Bronchial epithelial cell (primary cell): Measurements from ENCODE around the gene POU3F3. TPM values are rescaled to one million over a fixed set of nuclear protein-coding genes. Genes with fewer than 3 reads are reported as not detected.
A peak's percentile ranks its signal among the peaks of the same experiment; 100 is the strongest.

Source experiments
- DNase-seq: peaks from one replicate; pipeline ENCODE4 v3.0.0-alpha.2; 2010; ENCODE audit warnings: low read depth
- FAIRE-seq: peaks from 2 replicates; lab custom pipeline; 2011; peaks lifted over from hg19 to GRCh38; lab: Jason Lieb, UNC
- H3K27me3 ChIP-seq: 2 replicates; pipeline ENCODE4 v1.5.1; 2011; ENCODE audit warnings: low read length; ENCODE audit not compliant: control insufficient read depth, insufficient read depth
- H3K36me3 ChIP-seq: 2 replicates; pipeline ENCODE4 v1.5.1; 2011; ENCODE audit warnings: low read length; ENCODE audit not compliant: control insufficient read depth, insufficient read depth
- H3K4me3 ChIP-seq: 2 replicates; pipeline ENCODE4 v1.5.1; 2011; ENCODE audit warnings: mild to moderate bottlenecking, low read depth, low read length, control low read depth
- total RNA-seq: library from RNA; depleted of rRNA; stranded (reverse); fragments of >200 nt; gene quantifications from 2 replicates; pipeline ENCODE4 v1.2.1, GENCODE V29; 2014
- TF ChIP-seq, protein P1 (sequence below): IDR thresholded peaks from 2 replicates; pipeline ENCODE4 v1.5.1; 2011; ENCODE audit warnings: mild to moderate bottlenecking, moderate library complexity, low read length, control low read depth, inconsistent platforms; ENCODE audit not compliant: insufficient read depth, severe bottlenecking

The POU3F3 gene
- total RNA-seq, 1 donor from 2014 or later = not detected

DNA sequence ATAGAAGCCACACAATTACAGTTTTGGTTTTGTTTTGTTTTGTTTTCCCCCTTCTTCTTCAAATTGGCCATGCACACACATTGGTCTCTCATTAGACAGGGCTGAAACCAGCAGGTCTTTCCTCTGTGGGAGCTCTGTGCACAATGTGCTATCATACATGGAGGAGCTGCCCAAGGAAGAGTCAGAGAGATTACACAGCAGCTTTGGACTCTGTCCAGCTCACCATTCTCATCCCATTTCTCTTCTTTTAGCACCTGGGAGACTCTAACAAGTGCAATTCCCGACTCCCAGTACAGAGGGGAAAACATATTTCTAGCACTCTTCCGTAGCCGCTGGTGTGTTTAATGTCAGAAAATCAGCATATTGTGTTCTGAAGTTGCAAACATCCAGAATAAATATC is 29.4 kb downstream of the POU3F3 start:
- TF ChIP-seq, protein P1, sequence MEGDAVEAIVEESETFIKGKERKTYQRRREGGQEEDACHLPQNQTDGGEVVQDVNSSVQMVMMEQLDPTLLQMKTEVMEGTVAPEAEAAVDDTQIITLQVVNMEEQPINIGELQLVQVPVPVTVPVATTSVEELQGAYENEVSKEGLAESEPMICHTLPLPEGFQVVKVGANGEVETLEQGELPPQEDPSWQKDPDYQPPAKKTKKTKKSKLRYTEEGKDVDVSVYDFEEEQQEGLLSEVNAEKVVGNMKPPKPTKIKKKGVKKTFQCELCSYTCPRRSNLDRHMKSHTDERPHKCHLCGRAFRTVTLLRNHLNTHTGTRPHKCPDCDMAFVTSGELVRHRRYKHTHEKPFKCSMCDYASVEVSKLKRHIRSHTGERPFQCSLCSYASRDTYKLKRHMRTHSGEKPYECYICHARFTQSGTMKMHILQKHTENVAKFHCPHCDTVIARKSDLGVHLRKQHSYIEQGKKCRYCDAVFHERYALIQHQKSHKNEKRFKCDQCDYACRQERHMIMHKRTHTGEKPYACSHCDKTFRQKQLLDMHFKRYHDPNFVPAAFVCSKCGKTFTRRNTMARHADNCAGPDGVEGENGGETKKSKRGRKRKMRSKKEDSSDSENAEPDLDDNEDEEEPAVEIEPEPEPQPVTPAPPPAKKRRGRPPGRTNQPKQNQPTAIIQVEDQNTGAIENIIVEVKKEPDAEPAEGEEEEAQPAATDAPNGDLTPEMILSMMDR = no peak
- Histone ChIP-seq H3K4me3 (no peak overlapping the region), H3K36me3 (no peaks in the 10 kb centered on the region), H3K27me3 (no peaks in the 10 kb centered on the region)
- FAIRE-seq = no peak
- DNase-seq = no peak

DNA sequence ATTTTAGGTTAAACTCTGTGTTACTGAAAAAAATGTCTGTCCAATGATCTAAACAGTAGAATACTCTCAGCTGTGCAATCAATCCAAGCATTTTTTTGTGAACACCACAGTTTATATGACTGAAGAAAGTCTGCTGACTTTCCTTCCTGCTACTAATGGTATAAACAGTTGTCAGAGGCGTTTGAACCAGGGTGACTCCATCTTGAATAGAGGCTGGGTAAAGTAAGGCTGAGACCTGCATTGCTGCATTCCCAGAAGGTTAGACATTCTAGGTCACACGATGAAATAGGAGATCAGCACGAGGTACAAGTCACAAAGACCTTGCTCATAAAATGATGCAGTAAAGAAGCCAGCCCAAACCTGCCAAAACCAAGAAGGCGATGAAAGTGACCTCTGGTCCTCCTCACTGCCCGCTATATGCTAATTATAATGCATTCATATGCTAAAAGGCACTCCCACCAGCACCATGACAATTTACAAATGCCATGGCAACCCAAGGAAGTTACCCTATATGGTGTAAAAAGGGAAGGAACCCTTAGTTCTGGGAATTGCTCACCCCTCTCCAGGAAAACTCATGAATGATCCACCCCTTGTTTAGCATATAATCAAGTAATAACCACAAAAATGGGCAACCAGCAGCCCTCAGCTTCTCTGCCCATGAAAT is 31.3 kb downstream of the POU3F3 start:
- Histone ChIP-seq H3K27me3 (no peaks in the 10 kb centered on the region), H3K36me3 (no peaks in the 10 kb centered on the region), H3K4me3 (no peak overlapping the region)
- FAIRE-seq = no peak
- DNase-seq = peak; percentile 3
- TF ChIP-seq, protein P1 = no peak

DNA sequence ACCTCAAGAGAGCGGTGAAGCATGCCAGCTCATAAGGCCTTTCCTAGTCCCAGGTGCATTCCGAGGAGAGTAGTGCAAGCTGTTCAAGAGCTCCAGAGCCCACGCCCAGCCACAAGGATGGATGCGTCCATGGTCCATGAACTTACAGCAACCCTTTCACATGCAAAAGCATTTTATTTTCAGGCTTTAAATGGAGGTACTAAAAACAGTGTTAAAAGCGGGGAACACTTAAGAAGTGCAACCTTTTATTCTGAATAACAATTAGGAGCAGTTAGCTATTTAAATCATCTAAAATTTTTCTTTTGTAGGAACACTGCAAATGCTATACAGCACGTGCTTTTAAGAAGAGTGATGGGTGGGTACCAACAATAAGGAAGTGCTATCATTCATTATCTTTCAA is 33.8 kb downstream of the POU3F3 start:
- FAIRE-seq = no peak
- H3K27me3 ChIP-seq = no peaks in the 10 kb centered on the region

DNA sequence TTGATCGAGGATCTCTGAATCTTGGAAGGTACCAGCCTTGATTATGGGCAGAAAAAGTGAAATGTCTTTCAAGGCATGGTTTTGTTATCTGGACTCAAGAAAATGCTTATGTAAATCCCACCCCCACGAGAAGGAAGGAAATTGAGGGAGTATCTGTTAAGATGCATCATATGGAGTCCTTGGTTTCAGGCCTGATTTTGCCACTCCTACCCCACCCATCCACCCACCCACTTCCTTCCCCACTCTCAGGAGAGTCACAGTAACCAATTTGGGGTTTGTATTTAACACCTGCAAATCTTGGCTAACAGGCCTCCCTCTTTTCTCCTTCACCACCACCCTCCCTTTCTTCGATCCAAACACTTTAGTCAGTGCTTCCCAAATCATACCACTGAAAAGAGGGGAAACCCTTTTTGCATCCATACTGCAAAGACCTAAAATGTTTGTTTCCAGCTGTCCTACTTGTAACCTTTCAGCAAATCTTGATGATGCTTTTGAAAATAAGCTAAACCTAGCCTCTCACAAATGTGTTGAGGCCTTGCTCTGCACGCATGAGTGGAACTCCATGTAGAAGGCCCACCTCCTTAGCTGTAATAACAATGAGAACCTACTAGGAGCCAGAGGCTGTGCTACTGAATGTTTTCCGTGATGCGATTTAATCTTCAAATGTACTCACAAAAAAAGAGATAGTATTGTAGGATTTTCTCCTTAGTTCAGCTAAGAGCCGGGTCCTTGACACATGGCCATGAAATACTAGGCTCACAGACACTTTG is 34.8 kb downstream of the POU3F3 start:
- H3K4me3 ChIP-seq = no peak overlapping the region
- DNase-seq (no peak), FAIRE-seq (no peak)
- TF ChIP-seq, protein P1 = no peak
- no peaks in the 10 kb centered on the region for H3K36me3 ChIP-seq
- no peaks in the 10 kb centered on the region for H3K27me3 ChIP-seq

More for the DNA sequence above, 33.8 kb downstream of the POU3F3 start:
- Histone ChIP-seq H3K4me3 (no peak overlapping the region), H3K36me3 (no peaks in the 10 kb centered on the region)
- TF ChIP-seq, protein P1 = no peak
- DNase-seq = no peak

DNA sequence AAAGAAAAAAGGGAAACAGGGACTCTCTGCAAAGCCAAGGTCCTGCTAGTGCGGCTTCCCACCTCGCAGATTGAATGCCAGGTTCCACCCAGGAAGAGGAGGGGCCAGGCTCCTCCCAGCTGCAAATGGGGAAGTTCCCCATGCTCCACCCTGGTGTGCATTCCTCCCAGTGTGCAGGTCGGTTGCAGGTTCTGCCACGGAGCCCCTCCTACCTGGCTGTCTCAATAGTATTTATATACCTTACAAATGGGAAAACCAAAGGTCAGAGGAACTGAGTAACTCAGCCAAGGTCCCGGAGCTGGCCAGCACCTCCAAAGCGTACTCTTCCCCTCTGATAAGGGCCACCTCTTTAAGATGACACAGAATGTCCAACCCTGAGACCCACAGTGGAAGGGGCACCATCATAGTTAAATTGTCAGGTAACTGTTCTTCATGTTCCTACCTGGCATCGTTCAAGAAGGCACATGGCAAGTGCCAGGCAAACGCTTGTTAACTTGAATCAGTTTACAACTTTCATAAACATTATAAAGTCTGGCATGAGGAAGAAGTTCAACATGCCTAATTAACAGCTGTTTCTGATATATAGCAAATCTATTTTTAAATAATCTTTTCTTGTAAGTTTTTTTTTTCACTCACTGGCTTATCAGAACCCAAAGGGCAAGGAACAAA is 35.5 kb downstream of the POU3F3 start:
- DNase-seq (no peak), FAIRE-seq (no peak)
- Histone ChIP-seq H3K36me3 (no peaks in the 10 kb centered on the region), H3K27me3 (no peaks in the 10 kb centered on the region), H3K4me3 (no peak overlapping the region)
- TF ChIP-seq, protein P1 = no peak
